ENCODE results near the gene PSPN. TPM values are rescaled to one million over a fixed set of nuclear protein-coding genes. Genes with fewer than 3 reads are reported as not detected.

Gene PSPN
- total and polyA plus RNA-seq, 12 donors: 0.48 to 3.6 (median 1.2) TPM

GRCh38 chr19:6378486-6378885 is 2.8 kb upstream of the PSPN start:
- Histone ChIP-seq H3K27ac (peak overlapping the region in 1 of 5 donors; percentile 52), H3K4me1 (replicated peaks in 1 of 2) (peaks cover 4 to 5% of the 10 kb centered on the region in 2 donors)
- no peak for DNase-seq

GRCh38 chr19:6378041-6378440 is 2.3 kb upstream of the PSPN start:
- 67 to 79% (median 72%) methylated on average over 2 to 6 of the region's 6 CpGs for WGBS, 4 donors
- intact Hi-C loops (cut with DNase I): no loop called here
- H3K4me1 ChIP-seq (replicated peaks in 1 of 2): peaks cover 5% of the 10 kb centered on the region in 2 donors
- TF ChIP-seq CTCF (IDR thresholded peaks at IDR 0.05): no peak
- peak overlapping the region in 1 of 5 donors; percentile 52 for H3K27ac ChIP-seq
- no peaks in the 10 kb centered on the region for H3K9me3 ChIP-seq (replicated peaks in 1 of 3)
- no peak overlapping the region for H3K4me3 ChIP-seq
- peaks cover 0 to 52% of the 10 kb centered on the region in 2 donors for H3K36me3 ChIP-seq (replicated peaks in 1 of 2)
- no peaks in the 10 kb centered on the region for H3K27me3 ChIP-seq
- no peak for DNase-seq

More at GRCh38 chr19:6378486-6378885, 2.8 kb upstream of the PSPN start:
- WGBS, 4 donors: 83 to 87% (median 85%) methylated on average over 6 to 9 of the region's 9 CpGs
- no peaks in the 10 kb centered on the region for H3K27me3 ChIP-seq
- intact Hi-C loops (cut with DNase I): no loop called here
- H3K4me3 ChIP-seq: no peak overlapping the region
- no peak for TF ChIP-seq POLR2A (IDR thresholded peaks at IDR 0.05)
- no peak for TF ChIP-seq CTCF (IDR thresholded peaks at IDR 0.05)
- H3K36me3 ChIP-seq (replicated peaks in 1 of 2): peaks cover 0 to 56% of the 10 kb centered on the region in 2 donors
- no peaks in the 10 kb centered on the region for H3K9me3 ChIP-seq (replicated peaks in 1 of 3)

GRCh38 chr19:6376512-6377190 is 918 bp upstream of the PSPN start:
- H3K27me3 ChIP-seq: no peaks in the 10 kb centered on the region
- no peak overlapping the region for H3K27ac ChIP-seq
- H3K36me3 ChIP-seq (replicated peaks in 1 of 2): peaks cover 0 to 38% of the 10 kb centered on the region in 2 donors
- no peak for DNase-seq
- WGBS, 4 donors: 68 to 73% (median 71%) methylated on average over 14 to 19 of the region's 19 CpGs
- no peak overlapping the region for H3K4me3 ChIP-seq
- TF ChIP-seq CTCF (IDR thresholded peaks at IDR 0.05) (no peak), POLR2A (IDR thresholded peaks at IDR 0.05) (no peak)
- H3K9me3 ChIP-seq (replicated peaks in 1 of 3): no peaks in the 10 kb centered on the region
- intact Hi-C loops (cut with DNase I): no loop called here
- peaks cover 5% of the 10 kb centered on the region in 2 donors for H3K4me1 ChIP-seq (replicated peaks in 1 of 2)

- Histone ChIP-seq H3K4me1 (replicated peaks in 1 of 2) (peaks cover 5% of the 10 kb centered on the region in 2 donors), H3K9me3 (replicated peaks in 1 of 3) (no peaks in the 10 kb centered on the region), H3K4me3 (no peak overlapping the region), H3K27me3 (no peaks in the 10 kb centered on the region), H3K27ac (no peak overlapping the region), H3K36me3 (replicated peaks in 1 of 2) (peaks cover 0 to 20% of the 10 kb centered on the region in 2 donors)
- 84 to 97% (median 89%) methylated on average over 7 to 29 of the region's 29 CpGs for WGBS, 4 donors
- intact Hi-C loops (cut with DNase I): no loop called here
- no peak for DNase-seq
- no peak for TF ChIP-seq POLR2A (IDR thresholded peaks at IDR 0.05)
- TF ChIP-seq CTCF (IDR thresholded peaks at IDR 0.05): no peak
Measured at GRCh38 chr19:6374711-6375410, 872 bp downstream of the PSPN start.

All from adrenal gland (tissue), 12 donors.